Lung (tissue), 12 donors: ENCODE results near the gene HTR3B. TPM values are rescaled to one million over a fixed set of nuclear protein-coding genes. Genes with fewer than 3 reads are reported as not detected.

ENCODE experiments used
- ATAC-seq: fragments of 200-7000 bp; cut with Tn5 transposase; one replicate; pipeline ENCODE4 v1.9.1; 2020; ENCODE audit warnings: moderate number of reproducible peaks; ENCODE audit not compliant: insufficient read depth, low FRiP score
- DNase-seq, 3 donors: peaks; one replicate each; pipeline ENCODE4 v3.0.0-alpha.2; 2013 to 2017
- H3K27ac ChIP-seq, 2 donors: one replicate each; pipeline ENCODE4 v1.5.1; 2013; ENCODE audit warnings: mild to moderate bottlenecking in 2 of 2, moderate library complexity in 2 of 2, control low read depth in 1 of 2, inconsistent platforms in 1 of 2, low read depth in 1 of 2, low read length in 1 of 2
- H3K27me3 ChIP-seq, 3 donors: one replicate each; pipeline ENCODE4 v1.5.1; 2013; ENCODE audit warnings: low read length in 2 of 3; ENCODE audit not compliant: control insufficient read depth in 3 of 3, insufficient read depth in 3 of 3
- H3K36me3 ChIP-seq, 4 donors: one replicate each; pipeline ENCODE4 v1.5.1; 2013; ENCODE audit warnings: low read length in 4 of 4, mild to moderate bottlenecking in 1 of 4, moderate library complexity in 1 of 4; ENCODE audit not compliant: control insufficient read depth in 4 of 4, insufficient read depth in 4 of 4
- H3K4me1 ChIP-seq, 5 donors: one replicate each; pipeline ENCODE4 v1.5.1; 2013; ENCODE audit warnings: low read length in 5 of 5, mild to moderate bottlenecking in 2 of 5, moderate library complexity in 1 of 5; ENCODE audit not compliant: control insufficient read depth in 5 of 5, insufficient read depth in 5 of 5
- H3K4me3 ChIP-seq: one replicate; pipeline ENCODE4 v1.5.1; 2013; ENCODE audit warnings: mild to moderate bottlenecking, control low read depth, moderate library complexity
- H3K9ac ChIP-seq, 2 donors: one replicate each; pipeline ENCODE4 v1.5.1; 2013; ENCODE audit warnings: low read length in 2 of 2, control low read depth in 1 of 2; ENCODE audit not compliant: insufficient read depth in 1 of 2
- H3K9me3 ChIP-seq, 4 donors: one replicate each; pipeline ENCODE4 v1.5.1; 2013; ENCODE audit warnings: low read length in 3 of 4, mild to moderate bottlenecking in 1 of 4, moderate library complexity in 1 of 4; ENCODE audit not compliant: control insufficient read depth in 4 of 4, insufficient read depth in 3 of 4
- CTCF ChIP-seq: IDR thresholded peaks from 2 replicates; pipeline ENCODE4 v1.5.1; 2012; ENCODE audit warnings: mild to moderate bottlenecking; ENCODE audit errors: control extremely low read depth, extremely low read depth
- WGBS, 2 donors: extraction: QIAGEN DNeasy Blood & Tissue Kit; methylation state at CpG; one replicate each; pipeline ENCODE4 v1.1.7; 2013; 5-methylcytosine and 5-hydroxymethylcytosine counted together
- polyA plus RNA-seq, 2 donors: library from polyadenylated mRNA; stranded (reverse); fragments of 200-250 nt; gene quantifications; one replicate each; pipeline ENCODE4 v1.2.1, GENCODE V29; 2013
- total RNA-seq, 2 donors: library from RNA; depleted of rRNA in 1 of 2; stranded (reverse); fragments of >200 nt in 1 of 2; gene quantifications; one replicate each; pipeline ENCODE4 v1.2.1, GENCODE V29; 2014 to 2021
- donor health status: control.
- donor health status: control.
- donor health status: Bipolar disorder and iron deficiency.
- donor health status: healthy.
- donor health status: DM: yes; HTN: yes; CAD: no.

Gene HTR3B
- total and polyA plus RNA-seq, 4 donors = 0.03 TPM; not detected in 3

GRCh38 chr11:113967361-113967760 is 62.8 kb downstream of the HTR3B start:
- no peak overlapping the region for H3K4me3 ChIP-seq
- WGBS, 2 donors = 48 to 92% methylated on average over 1 of the region's 1 CpG
- no peak for TF ChIP-seq CTCF
- no peaks in the 10 kb centered on the region for H3K36me3 ChIP-seq
- peaks cover 0 to 3% (median 2%) of the 10 kb centered on the region in 3 donors for H3K27me3 ChIP-seq
- ATAC-seq (no peak), DNase-seq (no peak)
- peaks cover 0 to 5% (median 0%) of the 10 kb centered on the region in 4 donors for H3K9me3 ChIP-seq
- no peak overlapping the region for H3K9ac ChIP-seq
- no peaks in the 10 kb centered on the region for H3K4me1 ChIP-seq
- no peak overlapping the region for H3K27ac ChIP-seq

DNA sequence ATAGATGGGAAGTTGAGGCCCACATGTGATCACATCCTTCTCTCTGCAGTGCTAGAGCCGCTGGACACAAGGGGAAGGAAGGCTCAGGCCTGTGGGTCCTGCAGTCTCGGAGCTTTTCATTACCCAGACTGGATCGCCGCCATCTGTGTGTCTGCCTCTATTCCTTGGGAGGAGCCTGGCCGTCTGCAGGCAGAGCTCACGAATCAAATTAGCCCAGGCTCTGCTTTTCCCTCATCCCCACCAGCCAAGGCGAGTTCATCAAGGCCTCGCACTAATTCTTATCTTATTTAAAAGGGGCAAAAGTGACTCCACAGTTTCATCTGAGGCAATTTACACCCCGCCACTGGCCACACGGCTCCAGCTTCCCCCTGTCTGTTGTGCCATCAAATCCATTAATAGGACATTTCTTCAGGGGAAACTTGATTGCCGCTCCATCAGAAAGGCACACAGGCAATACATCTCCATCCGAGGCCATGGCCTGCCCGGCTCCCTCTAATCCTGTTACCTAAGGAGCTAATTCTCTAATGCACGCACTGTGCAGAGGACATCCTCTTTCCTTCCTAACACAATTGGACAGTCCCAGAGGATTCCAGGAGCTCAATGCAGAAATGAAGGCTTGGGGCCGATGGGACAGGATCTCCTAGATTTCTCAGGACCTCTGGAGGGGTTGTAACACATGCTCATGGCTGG is 67.1 kb downstream of the HTR3B start:
- H3K36me3 ChIP-seq = no peaks in the 10 kb centered on the region
- no peak for ATAC-seq
- no peak overlapping the region for H3K27ac ChIP-seq
- H3K27me3 ChIP-seq = peaks cover 0 to 5% (median 0%) of the 10 kb centered on the region in 3 donors
- H3K9ac ChIP-seq = no peak overlapping the region
- H3K9me3 ChIP-seq = no peaks in the 10 kb centered on the region
- H3K4me1 ChIP-seq = peaks cover 0 to 7% (median 0%) of the 10 kb centered on the region in 5 donors
- TF ChIP-seq CTCF = no peak
- WGBS, 2 donors = 81 to 84% methylated on average over 15 of the region's 15 CpGs
- no peak overlapping the region for H3K4me3 ChIP-seq
- no peak for DNase-seq

DNA sequence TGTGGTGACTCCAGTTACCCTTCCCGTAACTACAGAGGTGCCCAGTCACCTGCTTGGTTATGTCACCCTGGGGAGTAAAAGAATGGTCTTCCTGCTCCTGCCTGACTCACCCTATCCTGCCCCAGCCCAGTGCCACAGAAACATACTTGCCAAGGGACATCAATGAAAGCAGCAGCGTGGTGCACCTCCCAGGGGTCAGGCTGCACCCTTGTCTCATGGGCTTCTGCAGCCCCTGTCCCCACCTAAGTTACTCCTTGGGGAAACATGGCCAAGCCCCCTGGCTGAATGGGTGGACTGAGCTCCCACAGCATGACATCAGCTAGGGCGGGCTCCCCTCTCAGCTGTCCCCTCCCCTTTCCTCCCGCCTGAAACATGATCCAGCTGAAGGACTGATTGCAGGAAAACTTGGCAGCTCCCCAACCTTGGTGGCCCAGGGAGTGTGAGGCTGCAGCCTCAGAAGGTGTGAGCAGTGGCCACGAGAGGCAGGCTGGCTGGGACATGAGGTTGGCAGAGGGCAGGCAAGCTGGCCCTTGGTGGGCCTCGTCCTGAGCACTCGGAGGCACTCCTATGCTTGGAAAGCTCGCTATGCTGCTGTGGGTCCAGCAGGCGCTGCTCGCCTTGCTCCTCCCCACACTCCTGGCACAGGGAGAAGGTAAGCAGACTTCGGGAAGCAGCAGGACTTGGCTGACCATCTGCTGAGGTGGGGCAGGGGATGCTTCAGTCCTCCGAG is 70.3 kb downstream of the HTR3B start, which contains the start of gene HTR3A:
Gene HTR3A, plus strand, starts transcription at position 368 of the 730 bp plus-strand sequence. Its CDS starts 218 bp downstream, at position 586.
- ATAC-seq (peak; percentile 55), DNase-seq (peak; percentile 85 to 89 (median 88))
- Histone ChIP-seq H3K4me3 (no peak within 1 kb of the TSS), H3K9ac (no peak within 1 kb of the TSS), H3K4me1 (peaks cover 0 to 7% (median 0%) of the 10 kb centered on the region in 5 donors), H3K27ac (no peak within 1 kb of the TSS), H3K27me3 (peaks cover 0 to 6% (median 0%) of the 10 kb centered on the region in 3 donors), H3K9me3 (no peaks in the 10 kb centered on the region), H3K36me3 (no peaks in the 10 kb centered on the region)
- 31 to 55% methylated on average over 12 of the region's 12 CpGs for whole genome bisulfite sequencing, 2 donors
- no peak for TF ChIP-seq CTCF
